Measurements from ENCODE around the gene IQCH.
"Not testable (repeated sequence)": the region's sequence is repeated elsewhere in the genome, so short reads cannot be mapped to it uniquely, and the experiment has no call there.

IQCH gene

DNA sequence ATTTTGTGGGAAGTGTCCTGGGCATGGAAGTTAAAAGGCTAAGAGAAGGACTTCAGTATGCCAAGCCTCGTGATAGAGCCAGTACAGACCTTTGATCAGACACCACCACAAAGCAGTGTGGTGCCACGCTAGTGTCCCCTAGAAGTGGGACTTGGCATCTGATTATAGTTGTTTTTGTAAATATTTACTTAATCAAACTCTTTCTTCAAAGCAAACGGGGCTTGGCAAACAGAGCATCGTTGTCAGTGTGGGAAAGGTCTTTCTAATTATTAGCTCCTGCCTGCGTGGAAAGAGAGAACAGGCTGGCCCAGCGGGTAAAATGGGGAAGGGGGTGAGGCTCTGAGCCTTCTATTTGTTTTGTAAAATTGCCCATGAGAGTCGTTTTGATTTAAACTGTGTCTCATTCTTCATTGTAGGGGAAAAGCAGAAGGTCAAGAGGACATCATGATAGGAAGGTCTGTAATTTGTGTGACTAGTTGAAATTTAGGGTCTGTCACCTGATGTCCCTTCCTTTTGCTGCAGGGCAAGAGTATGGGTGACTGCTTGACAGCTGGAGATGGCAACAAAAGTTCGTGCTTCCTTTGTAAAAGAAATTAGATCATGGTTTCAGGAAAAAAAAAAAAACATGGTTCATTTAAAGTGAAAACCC is 105.0 kb downstream of the IQCH start:
- DNase-seq = no peak

DNA sequence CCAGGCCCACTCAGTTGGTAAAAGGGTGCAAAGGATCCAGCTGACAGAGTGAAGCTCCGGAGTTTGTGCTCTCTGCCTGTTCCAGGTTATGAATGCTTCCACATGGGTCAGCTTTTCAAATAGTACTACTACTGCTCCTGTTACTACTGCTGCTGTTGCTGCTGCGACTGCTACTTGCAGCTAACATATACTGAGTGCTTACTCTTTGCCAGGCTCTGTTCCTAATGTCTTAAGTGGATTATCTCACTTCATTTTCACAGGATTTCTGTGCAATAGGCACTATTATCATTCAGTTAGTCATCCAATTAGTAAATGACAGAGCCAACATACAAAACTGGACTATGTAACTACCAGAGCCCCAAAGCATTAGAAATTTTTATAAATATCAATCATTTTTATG is 106.5 kb downstream of the IQCH start:
- no peak for DNase-seq

GRCh38 chr15:67363712-67364111 is 109.1 kb downstream of the IQCH start:
- DNase-seq = not testable (repeated sequence)

DNA sequence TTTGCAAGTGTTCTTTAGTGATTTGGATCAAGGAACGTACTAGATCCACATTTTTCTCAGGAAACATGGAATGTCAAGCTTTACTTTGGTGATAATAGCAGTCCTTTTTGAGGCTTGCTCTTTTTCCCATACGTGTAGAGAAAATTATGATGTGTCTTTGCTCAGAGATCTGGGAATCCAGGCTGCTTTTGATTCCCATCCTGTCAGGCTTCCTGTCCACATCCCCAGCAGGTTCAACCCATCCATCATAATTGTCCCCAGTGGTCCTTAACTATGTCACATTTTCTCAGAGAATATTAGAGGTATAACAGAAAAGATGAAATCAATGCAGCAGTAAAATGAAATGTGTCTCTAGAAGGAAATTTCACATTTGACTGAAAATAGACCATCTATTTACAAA is 111.4 kb downstream of the IQCH start:
- DNase-seq = no peak

DNA sequence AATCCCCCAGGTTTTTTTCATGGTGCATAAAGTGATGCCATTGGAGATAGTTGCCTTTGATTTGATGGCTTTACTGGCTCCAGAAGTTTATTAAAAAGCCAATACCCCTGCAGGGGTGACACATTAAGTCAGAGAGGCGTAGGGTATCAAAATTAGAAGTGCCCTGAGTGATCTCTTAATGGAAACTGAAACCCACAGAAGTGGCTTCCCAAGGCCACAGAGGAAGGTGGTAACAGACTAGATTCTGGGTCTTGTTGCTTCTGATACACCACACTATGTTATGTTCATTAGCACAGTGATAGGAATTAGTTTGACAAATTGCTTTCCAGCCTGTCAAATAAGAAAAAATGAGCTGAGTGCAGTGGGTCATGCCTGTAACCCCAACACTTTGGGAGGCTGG is 112.3 kb downstream of the IQCH start:
- DNase-seq = no peak

GRCh38 chr15:67369359-67369998 is 114.9 kb downstream of the IQCH start:
- no peak for DNase-seq

- DNase-seq = no peak
Observed at GRCh38 chr15:67370206-67370954, 115.8 kb downstream of the IQCH start.

- DNase-seq = no peak
Observed at GRCh38 chr15:67372543-67372942, 118.0 kb downstream of the IQCH start.

GRCh38 chr15:67372986-67373675 is 118.5 kb downstream of the IQCH start:
- no peak for DNase-seq

- DNase-seq = no peak
Observed at GRCh38 chr15:67373971-67374370, 119.4 kb downstream of the IQCH start.

GRCh38 chr15:67379530-67379929 is 124.9 kb downstream of the IQCH start:
- no peak for DNase-seq

DNA sequence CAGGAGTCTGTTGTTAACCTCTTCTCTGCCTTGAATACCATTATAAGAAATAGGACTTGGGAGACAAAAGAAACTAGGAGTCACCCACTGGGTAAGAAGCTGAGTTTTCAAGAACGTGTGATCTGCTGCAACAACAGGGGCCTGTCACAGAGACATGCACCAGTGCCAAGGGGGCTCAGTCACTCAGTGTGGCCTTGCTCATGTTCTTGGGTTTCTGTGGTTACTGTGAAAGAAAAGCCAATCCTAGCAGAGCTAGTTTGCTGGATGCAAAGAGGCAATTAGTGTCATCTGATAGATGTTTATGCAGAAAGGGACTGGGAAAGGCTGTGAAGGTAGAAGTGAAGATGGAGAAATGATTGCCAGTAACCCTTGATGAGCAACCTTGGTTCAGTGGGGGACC is 126.3 kb downstream of the IQCH start:
- no peak for DNase-seq

DNA sequence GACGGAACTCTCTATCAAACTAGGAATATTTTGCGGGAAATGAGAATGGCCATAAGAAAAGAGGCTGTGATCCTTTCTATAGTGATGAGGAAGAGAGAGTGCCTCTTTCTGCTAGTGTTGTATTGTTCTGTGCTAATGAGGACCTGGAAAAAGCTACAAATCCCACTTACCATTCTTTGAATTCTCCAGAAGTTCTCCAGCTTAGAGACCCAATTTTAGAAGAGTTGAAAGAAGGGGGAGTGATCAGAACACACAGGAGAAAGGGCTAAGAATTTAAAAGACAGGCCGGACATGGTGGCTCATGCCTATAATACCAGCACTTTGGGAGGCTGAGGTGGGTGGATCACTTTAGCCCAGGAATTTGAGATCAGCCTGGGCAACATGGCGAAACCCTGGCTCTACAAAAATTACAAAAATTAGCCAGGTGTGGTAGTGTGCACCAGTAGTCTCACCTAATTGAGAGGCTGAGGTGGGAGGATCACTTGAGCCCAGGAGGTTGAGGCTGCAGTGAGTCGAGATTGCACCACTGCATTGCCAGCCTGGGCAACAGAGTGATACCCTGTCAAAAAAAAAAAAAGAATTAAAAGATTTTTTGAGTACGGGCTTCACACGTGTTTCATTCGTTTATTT is 126.9 kb downstream of the IQCH start:
- DNase-seq = no peak

DNA sequence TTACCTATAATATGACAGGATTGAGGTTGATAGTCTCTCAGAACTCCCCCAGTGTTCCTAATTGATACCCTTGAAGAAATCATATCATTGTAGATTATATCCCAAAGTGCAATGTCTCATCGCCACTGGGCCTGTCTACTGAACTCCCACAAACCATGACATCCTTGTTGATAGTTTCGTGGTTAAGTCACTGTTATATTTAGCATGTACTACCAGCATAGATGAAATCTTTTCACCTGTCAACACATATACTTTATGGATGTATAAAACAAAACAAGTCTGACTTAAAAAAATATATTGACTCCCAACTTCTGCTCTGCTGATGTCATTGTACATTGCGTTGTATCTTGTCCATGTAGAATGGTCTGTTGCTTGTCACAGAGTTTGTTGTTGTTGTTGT is 128.1 kb downstream of the IQCH start:
- DNase-seq = no peak

DNA sequence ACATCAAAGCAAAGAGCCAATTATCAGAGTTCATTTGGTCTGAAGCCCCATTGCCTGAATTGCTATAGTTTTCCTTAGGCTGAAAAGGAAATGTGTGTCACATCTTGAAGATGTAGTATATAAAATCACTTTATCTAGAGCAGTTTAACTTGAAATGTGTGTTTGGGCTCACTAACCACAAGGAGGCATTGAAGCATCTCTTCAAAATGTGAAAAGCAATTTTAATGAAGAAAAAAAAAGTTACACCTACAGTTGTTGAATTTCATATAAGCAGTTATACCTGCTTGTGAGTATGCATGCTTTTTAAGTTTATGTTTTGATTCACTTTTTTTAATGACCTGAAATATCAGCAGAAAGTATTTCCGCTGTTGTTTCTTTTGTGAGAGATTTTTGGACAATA is 129.3 kb downstream of the IQCH start:
- DNase-seq = no peak

DNA sequence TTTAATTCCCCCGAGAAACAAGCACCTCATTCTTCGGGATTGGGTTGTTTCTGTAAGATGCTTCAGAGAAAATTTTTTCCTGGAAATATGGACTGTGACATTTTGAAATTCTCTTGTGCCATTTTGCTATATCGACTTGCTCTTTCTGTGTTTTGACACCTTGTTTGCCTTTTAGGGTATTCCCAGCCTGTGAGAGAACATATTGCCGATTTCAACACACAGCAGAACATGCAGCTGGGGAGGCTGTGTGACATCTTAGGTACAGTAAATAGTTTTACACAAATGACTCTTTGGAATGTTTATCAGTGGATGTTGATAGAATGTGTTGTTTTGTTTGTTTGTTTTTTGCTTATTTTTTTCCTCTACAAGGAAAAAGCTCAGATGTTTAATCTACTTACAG is 130.2 kb downstream of the IQCH start:
- DNase-seq = no peak

DNA sequence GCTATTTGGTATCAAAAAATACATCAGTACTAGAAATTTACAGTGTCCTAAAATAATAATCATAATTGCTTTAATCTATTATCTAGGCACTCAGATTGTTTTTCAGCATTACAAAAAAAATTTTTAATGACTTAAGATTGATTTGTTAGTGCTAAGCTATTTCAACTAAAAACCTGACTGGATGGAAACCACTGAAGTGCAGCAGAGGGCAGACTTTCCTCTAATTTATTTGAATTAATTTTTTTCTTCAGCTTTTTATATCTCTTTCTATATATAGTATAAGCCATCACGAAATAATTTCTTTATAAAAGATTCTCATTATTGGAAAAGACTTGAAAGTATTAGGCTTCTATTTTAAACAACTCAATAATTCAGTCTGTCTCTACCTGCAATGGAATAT is 131.4 kb downstream of the IQCH start:
- no peak for DNase-seq

- no peak for DNase-seq
Observed at GRCh38 chr15:67386947-67387346, 132.4 kb downstream of the IQCH start.

- DNase-seq = no peak
Observed at GRCh38 chr15:67389975-67390374, 135.4 kb downstream of the IQCH start.

GRCh38 chr15:67394873-67395639 is 140.5 kb downstream of the IQCH start:
- no peak for DNase-seq

DNA sequence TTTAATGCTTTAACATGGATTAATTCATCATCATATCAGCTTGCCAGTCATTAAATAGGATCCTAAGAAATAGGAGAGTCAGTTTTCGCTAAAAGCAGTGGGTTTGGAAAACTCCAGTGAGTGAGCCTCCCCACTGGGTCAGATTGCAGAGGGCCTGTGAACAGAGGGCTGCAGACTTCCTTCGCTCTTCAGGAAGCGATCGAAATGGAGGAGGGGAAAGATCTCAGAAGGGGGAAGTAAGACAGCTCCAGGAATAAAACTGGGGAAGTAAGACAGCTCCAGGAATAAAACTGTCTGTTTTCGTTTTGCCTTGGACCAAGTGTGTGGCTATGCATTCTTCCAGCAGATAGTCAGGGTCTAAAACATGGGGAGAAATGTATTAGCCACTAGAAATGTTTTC is 141.5 kb downstream of the IQCH start:
- no peak for DNase-seq

GRCh38 chr15:67397139-67397538 is 142.6 kb downstream of the IQCH start:
- DNase-seq = no peak

All from NCI-H2029 treated with DMSO at 0.1 percent for 48 hours (cell line).